HG02970 (cell line): ENCODE measurements around the gene VTI1A.
"Not testable (repeated sequence)": the region's sequence is repeated elsewhere in the genome, so short reads cannot be mapped to it uniquely, and the experiment has no call there.

Experiments used
- ATAC-seq: cut with Tn5 transposase; IDR thresholded peaks from one replicate; pipeline ENCODE4 v1.9.1; 2021; ENCODE audit warnings: mild to moderate bottlenecking, moderate library complexity, moderate number of reproducible peaks; ENCODE audit not compliant: unreplicated experiment, low FRiP score

Gene VTI1A

GRCh38 chr10:112706577-112706976 is 259.6 kb downstream of the VTI1A start:
- ATAC-seq = no peak

DNA sequence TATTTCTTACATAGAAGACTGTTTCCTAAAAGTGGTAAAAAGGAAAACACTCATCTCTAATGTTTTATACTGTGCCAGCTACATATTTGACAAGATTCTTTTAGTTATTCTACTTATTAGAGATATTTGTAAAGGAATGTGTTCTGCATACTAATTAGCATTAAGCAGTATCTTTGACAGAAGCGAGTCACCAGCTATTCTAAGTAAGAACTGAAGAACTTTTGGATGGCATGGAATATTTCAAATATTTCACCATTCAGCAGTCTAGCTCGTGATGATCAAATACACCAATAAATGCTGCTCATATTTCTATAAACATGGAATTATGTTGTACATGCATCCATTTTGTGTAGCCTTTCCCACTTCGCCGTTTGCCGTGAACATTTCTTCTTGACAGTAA is 261.4 kb downstream of the VTI1A start:
- ATAC-seq = no peak

- no peak for ATAC-seq
Observed at GRCh38 chr10:112710528-112710927, 263.5 kb downstream of the VTI1A start.

GRCh38 chr10:112711366-112711765 is 264.4 kb downstream of the VTI1A start:
- no peak for ATAC-seq

DNA sequence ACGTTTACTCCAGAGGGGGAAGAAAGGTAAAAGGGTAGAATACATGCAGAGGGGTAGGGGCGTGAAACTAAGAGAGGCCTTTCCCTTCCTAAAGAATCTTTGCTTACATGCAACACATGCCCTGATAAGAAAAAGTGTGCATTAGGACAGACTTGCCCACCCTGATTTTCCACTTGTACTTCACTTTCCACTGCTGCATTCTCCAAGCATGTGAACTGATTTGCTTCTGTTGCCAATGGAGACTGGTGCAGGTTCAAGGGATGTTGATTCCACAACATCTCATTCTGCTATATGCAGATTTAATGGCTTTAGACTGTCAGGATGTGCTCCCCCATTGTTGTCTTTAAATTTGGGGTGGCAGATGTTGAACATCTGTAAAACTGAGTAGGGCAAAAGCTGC is 265.5 kb downstream of the VTI1A start:
- ATAC-seq = no peak

- ATAC-seq = no peak
Observed at GRCh38 chr10:112713411-112713810, 266.4 kb downstream of the VTI1A start.

DNA sequence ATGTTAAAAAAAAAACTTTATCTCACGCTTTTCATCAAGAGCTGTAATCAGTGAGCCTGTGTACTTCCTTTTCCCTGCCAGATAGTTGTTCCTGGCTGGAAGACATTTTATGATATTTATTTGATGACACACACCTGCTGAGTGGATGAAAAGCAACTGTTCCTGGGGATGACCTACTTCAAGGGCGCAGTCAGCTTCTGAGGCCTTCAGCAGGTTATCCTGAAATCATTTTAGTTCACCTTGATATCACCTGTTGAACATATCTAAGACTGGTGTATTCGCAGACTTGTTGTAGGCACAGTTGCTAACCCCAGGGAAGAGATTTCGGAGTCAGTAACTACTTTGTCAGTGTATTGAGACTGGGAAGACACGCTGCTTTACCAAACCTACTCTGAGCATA is 268.6 kb downstream of the VTI1A start:
- ATAC-seq = no peak

- ATAC-seq = no peak
Observed at GRCh38 chr10:112716076-112716475, 269.1 kb downstream of the VTI1A start.

- no peak for ATAC-seq
Observed at GRCh38 chr10:112716924-112717413, 270.0 kb downstream of the VTI1A start.

DNA sequence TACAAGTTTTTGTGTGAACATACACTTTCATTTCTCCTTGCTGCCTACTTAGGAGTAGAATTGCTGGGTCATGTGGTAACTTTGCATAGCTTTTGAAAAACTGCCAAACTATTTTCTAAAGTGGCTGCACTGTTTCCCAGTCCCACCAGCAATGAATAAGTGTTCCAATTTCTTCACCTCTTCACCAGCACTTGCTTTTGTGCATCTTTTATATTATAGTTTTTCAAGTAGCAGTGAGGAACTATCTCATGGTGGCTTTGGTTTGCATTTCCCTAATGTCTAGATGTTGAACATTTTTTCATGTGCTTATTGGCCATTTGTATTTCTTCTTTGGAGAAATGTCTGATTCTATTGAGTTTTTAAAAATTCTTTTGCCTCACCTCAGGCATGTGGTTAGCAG is 273.2 kb downstream of the VTI1A start:
- ATAC-seq = no peak

DNA sequence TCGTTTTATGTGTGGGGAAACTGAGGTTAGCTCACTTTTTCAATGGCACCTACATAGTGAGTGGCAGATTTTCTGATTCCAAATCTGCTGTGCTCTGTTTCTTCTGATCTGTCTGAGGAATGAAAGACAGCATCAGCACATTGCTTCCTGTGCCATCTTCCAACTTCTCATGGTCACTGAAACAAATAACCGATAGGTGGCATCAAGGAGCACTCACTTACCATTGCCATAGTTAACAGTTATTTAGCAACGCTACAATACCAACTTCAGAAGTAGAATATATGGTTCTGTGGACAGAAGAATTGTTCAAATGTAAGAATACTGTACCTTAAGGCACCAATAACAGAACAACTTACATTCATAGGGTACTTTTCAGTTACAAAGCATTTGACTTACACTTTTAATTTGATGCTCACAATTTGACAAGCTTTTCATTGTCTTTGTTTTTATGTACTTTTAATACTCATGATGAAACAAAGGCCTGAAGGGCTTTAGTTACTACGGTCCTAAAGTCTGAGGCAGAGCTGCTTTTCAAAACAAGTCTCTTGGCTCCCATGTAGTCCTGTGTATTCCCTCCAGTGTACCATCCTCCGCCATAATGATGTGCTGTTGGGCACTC is 274.2 kb downstream of the VTI1A start:
- no peak for ATAC-seq

GRCh38 chr10:112722758-112723157 is 275.7 kb downstream of the VTI1A start:
- no peak for ATAC-seq

DNA sequence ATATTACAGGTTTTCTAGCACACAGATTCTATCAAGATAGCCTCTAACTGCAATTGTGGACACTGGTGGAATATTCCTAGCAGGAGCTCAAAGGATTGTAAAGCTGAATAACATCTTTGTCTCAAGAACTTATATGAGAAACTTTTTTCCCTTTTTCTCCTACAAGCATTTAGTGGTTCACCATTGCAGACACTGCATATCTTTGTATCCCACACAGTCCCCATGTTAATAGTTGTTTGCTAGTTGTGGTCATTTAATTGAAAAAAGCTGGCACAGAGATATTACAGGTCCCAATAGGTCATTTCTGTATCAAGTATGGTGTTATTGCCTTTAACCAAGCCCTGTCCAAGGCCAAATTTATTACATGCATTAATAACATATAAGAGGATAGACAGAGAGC is 276.9 kb downstream of the VTI1A start:
- ATAC-seq = no peak

- ATAC-seq = no peak
Observed at GRCh38 chr10:112724404-112724991, 277.5 kb downstream of the VTI1A start.

DNA sequence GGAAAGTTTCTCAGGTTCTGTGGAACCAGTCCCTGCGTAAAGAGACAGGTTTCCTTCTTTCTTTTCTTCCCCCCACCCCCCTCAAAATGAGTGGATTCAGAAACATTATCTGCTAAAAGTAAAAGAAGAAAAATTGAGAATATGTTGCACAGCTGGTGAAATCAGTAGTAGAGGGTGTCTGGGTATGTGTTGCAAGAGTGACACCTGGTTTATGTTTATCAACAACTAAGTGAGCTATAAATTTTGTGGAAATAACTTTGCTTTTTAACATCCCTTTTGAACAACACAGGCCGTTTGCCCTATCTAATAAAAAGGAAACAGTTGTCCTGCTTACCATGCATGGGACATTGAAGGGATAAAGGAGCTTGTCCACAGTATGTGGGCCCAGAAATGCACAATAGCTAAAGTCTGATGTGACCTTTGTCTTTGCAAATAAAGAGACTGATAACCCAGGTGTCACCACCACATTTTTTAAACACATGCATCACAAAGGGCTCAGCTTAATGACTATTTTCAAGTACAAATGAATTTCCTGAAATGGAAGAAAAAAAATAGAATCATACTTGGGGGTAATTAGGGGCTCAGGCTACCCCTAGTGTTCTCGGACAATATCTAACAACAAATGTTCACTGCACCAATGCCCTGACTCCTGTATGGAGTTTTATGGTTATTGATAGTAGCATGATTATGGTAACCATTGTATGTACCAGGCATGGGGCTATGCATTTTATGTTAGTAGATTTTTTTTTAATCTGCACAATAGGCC is 281.3 kb downstream of the VTI1A start:
- no peak for ATAC-seq

DNA sequence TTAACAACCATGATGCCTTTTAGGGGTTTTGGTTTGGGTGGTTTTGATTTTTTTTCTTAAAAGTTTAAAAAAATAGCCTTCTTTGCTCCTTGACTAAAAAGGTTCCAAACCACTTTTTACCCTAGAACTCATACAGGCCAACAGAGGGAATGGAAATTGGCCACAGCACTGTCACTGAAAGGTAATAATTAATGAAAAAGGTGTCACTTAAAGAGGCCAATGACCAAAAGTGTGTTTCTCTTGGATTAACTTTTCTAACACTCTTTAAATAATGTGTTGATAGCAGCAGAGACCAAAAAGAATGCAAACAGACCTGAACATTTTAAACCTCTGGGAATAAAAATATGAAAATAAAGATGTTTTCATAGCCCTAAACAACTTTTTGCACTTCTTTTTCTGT is 282.0 kb downstream of the VTI1A start:
- no peak for ATAC-seq

DNA sequence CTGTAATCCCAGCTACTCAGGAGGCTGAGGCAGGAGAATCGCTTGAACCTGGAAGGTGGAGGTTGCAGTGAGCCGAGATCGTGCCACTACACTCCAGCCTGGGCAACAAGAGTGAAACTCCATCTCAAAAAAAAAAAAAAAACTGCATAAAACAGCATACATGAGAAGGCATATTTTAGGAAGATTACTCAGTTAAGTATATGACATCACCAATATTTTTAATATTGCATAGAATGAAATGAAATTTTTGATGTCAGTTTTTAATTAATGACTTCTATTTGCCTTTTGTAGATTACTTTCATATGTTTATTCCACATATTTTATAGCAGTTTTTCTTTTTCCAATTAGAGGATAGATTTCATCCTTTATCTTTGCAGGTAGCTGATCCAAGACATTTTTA is 284.4 kb downstream of the VTI1A start:
- ATAC-seq = not testable (repeated sequence)

GRCh38 chr10:112732277-112732921 is 285.4 kb downstream of the VTI1A start:
- ATAC-seq = no peak

DNA sequence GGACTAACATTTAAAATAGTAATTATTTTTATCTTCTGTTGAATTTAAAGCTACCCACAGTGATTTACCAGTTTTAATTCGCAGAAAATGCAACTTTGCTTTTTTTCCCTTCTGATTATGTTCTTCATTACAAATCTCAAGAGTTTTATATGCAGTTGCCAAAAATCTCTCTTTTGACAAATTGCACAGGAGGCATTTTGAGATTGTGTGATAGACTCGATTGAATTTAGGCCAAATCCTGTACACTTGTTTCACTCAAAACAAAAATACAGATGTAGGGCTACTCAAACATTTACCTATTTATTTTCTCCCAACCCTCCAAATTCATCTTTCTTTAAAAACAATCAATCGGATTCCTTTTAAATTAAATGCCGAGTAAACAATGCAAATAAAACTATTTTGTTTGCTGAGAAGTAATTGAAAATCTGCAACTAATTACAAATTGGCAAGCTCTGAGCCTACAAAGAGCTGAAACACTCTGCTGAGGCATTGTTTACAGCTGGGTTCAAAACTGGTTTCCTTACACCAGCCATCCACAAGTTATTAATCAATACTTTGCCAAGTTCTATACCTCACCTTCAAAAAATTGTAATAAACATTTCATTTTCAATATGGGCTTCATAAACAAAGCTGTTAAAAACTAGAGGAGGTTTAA is 288.2 kb downstream of the VTI1A start:
- no peak for ATAC-seq
